HepG2 (cell line): ENCODE results near the gene FAM20A. TPM values are rescaled to one million over a fixed set of nuclear protein-coding genes. Genes with fewer than 3 reads are reported as not detected.

Source experiments
- DNMT1 ChIP-seq: sonication (generic); formaldehyde crosslinking; IDR thresholded peaks from 2 replicates; pipeline ENCODE4 v1.5.1; 2020; ENCODE audit warnings: mild to moderate bottlenecking, missing genetic modification reagents
- GABPB1 ChIP-seq: IDR thresholded peaks from 2 replicates; pipeline ENCODE4 v1.6.1; 2016; ENCODE audit warnings: mild to moderate bottlenecking, missing genetic modification reagents, moderate library complexity, missing compliant biosample characterization
- GATAD2A ChIP-seq: IDR thresholded peaks from 2 replicates; pipeline ENCODE4 v1.6.1; 2016
- HMGA1 ChIP-seq: sonication (generic); formaldehyde crosslinking; conservative IDR thresholded peaks from 2 replicates; pipeline ENCODE4 v1.4.0; 2020; ENCODE audit warnings: missing genetic modification reagents
- HNF4A ChIP-seq: sonication (generic); formaldehyde crosslinking; IDR thresholded peaks from 2 replicates; pipeline ENCODE4 v1.4.0; 2020; ENCODE audit warnings: missing genetic modification reagents
- KAT8 ChIP-seq: IDR thresholded peaks from 2 replicates; pipeline ENCODE4 v1.6.1; 2016; ENCODE audit warnings: missing genetic modification reagents, missing compliant biosample characterization
- MYC ChIP-seq: sonication (generic); formaldehyde crosslinking; IDR thresholded peaks from 2 replicates; pipeline ENCODE4 v1.9.0; 2021; ENCODE audit warnings: missing genetic modification reagents, borderline replicate concordance
- NCOR1 ChIP-seq: fragments of 200-600 bp; sonication (generic); IDR thresholded peaks from 2 replicates; pipeline ENCODE4 v1.7.0; 2017; ENCODE audit warnings: antibody characterized with exemption, low read length, borderline replicate concordance
- NFKB2 ChIP-seq: sonication (generic); formaldehyde crosslinking; IDR thresholded peaks from 2 replicates; pipeline ENCODE4 v1.4.0; 2020; ENCODE audit warnings: missing genetic modification reagents, borderline replicate concordance
- NR2F1 ChIP-seq, 2 experiments: fragments of 450-650 bp in 1 of 2; formaldehyde crosslinking in 1 of 2; IDR thresholded peaks; 2 replicates each; pipeline versions ENCODE4 v1.5.0 to v1.6.1; 2016 to 2020; ENCODE audit warnings: mild to moderate bottlenecking in 1 of 2, missing compliant biosample characterization in 1 of 2, missing genetic modification reagents in 1 of 2, moderate library complexity in 1 of 2
- PHF21A ChIP-seq: sonication (generic); formaldehyde crosslinking; IDR thresholded peaks from 2 replicates; pipeline ENCODE4 v1.5.0; 2020; ENCODE audit warnings: mild to moderate bottlenecking, missing genetic modification reagents
- POGZ ChIP-seq: sonication (generic); formaldehyde crosslinking; IDR thresholded peaks from 2 replicates; pipeline ENCODE4 v1.4.0; 2020; ENCODE audit warnings: mild to moderate bottlenecking, missing genetic modification reagents
- RNF219 ChIP-seq: sonication (generic); formaldehyde crosslinking; IDR thresholded peaks from 2 replicates; pipeline ENCODE4 v1.5.0; 2020; ENCODE audit warnings: mild to moderate bottlenecking, missing genetic modification reagents
- TP53 ChIP-seq: sonication (generic); formaldehyde crosslinking; conservative IDR thresholded peaks from 2 replicates; pipeline ENCODE4 v1.4.0; 2020; ENCODE audit warnings: missing genetic modification reagents
- ZBTB33 ChIP-seq: sonication (generic); formaldehyde crosslinking; IDR thresholded peaks from 2 replicates; pipeline ENCODE4 v1.4.0; 2020; ENCODE audit warnings: missing genetic modification reagents
- ZBTB44 ChIP-seq: sonication (generic); formaldehyde crosslinking; IDR thresholded peaks from 2 replicates; pipeline ENCODE4 v1.4.0; 2020; ENCODE audit warnings: missing genetic modification reagents
- ZFP1 ChIP-seq: IDR thresholded peaks from 2 replicates; pipeline ENCODE4 v1.6.1; 2016
- ZFY ChIP-seq: sonication (generic); formaldehyde crosslinking; IDR thresholded peaks from 2 replicates; pipeline ENCODE4 v1.4.0; 2020; ENCODE audit warnings: missing genetic modification reagents
- ZMYM4 ChIP-seq: sonication (generic); formaldehyde crosslinking; IDR thresholded peaks from 2 replicates; pipeline ENCODE4 v1.8.1; 2023; ENCODE audit warnings: mild to moderate bottlenecking, missing genetic modification reagents
- ZNF205 ChIP-seq: IDR thresholded peaks from 2 replicates; pipeline ENCODE4 v1.6.1; 2018; ENCODE audit warnings: missing biosample characterization, missing genetic modification reagents
- ZNF329 ChIP-seq: sonication (generic); formaldehyde crosslinking; IDR thresholded peaks from 2 replicates; pipeline ENCODE4 v1.9.0; 2021; ENCODE audit warnings: low read depth, mild to moderate bottlenecking, missing genetic modification reagents
- ZNF616 ChIP-seq: sonication (generic); formaldehyde crosslinking; IDR thresholded peaks from 2 replicates; pipeline ENCODE4 v1.5.0; 2020; ENCODE audit warnings: low read depth, mild to moderate bottlenecking, missing genetic modification reagents
- ZNF776 ChIP-seq: sonication (generic); formaldehyde crosslinking; IDR thresholded peaks from 2 replicates; pipeline ENCODE4 v1.4.0; 2020; ENCODE audit warnings: mild to moderate bottlenecking, missing genetic modification reagents
- ZSCAN21 ChIP-seq: sonication (generic); formaldehyde crosslinking; IDR thresholded peaks from 2 replicates; pipeline ENCODE4 v1.8.0; 2022; ENCODE audit warnings: mild to moderate bottlenecking, missing genetic modification reagents, moderate library complexity, borderline replicate concordance
- ZSCAN22 ChIP-seq: sonication (generic); formaldehyde crosslinking; IDR thresholded peaks from 2 replicates; pipeline ENCODE4 v1.4.0; 2020; ENCODE audit warnings: mild to moderate bottlenecking, missing genetic modification reagents
- polyA plus RNA-seq, 8 experiments: library from polyadenylated mRNA; depleted of rRNA in 3 of 8; stranded (reverse) in 7 of 8; unstranded in 1 of 8; fragments of >200 nt; fragmentation: Illumina TruSeq in 4 of 8; extraction: Trizol in 4 of 8; gene quantifications; 2 replicates each; pipeline versions ENCODE4 v1.2.1 to v1.2.3, GENCODE V29; 2011 to 2016; ENCODE audit warnings: low read depth in 4 of 8, missing spikeins in 1 of 8, mixed read lengths in 1 of 8; ENCODE audit not compliant: insufficient read depth in 1 of 8
- total RNA-seq, 5 experiments: library from RNA; depleted of rRNA; stranded (reverse); fragments of >200 nt; fragmentation: Illumina TruSeq; extraction: Trizol; gene quantifications; 2 replicates each; pipeline ENCODE4 v1.2.3, GENCODE V29; 2016; ENCODE audit warnings: low read depth in 1 of 5

Gene FAM20A
- total and polyA plus RNA-seq, 2 of the 13 experiments (the other 11 are each of a cell fraction or from before 2014, with no cell fraction given) = 9.3 to 20.7 TPM

GRCh38 chr17:68595496-68595895 lies 5.7 kb downstream of the FAM20A start (continued):
- no peak for TF ChIP-seq ZFP1 (CRISPR knock-in tag)
- TF ChIP-seq NR2F1 (CRISPR knock-in tag; IDR thresholded peaks at IDR 0.05) = no peak
- no peak for TF ChIP-seq ZNF329 (CRISPR knock-in tag)
- TF ChIP-seq NFKB2 (CRISPR knock-in tag) = no peak
- TF ChIP-seq ZNF205 (CRISPR knock-in tag) = no peak
- TF ChIP-seq ZMYM4 (CRISPR knock-in tag) = peak; percentile 82
- no peak for TF ChIP-seq MYC (CRISPR knock-in tag)
- peak; percentile 96 for TF ChIP-seq ZBTB33 (CRISPR knock-in tag)
- no peak for TF ChIP-seq DNMT1 (CRISPR knock-in tag)
- peak; percentile 85 for TF ChIP-seq POGZ (CRISPR knock-in tag)
- TF ChIP-seq NCOR1 = no peak
- 0 out of 2 replicates have a peak, but pooled peaks have one; percentile 34 for TF ChIP-seq KAT8
- no peak for TF ChIP-seq ZSCAN22 (CRISPR knock-in tag)
- no peak for TF ChIP-seq PHF21A (CRISPR knock-in tag)
- no peak for TF ChIP-seq RNF219
- TF ChIP-seq ZBTB44 (CRISPR knock-in tag) = no peak
- no peak for TF ChIP-seq HMGA1 (CRISPR knock-in tag)
- TF ChIP-seq ZNF776 (CRISPR knock-in tag) = no peak
- no peak for TF ChIP-seq ZNF616
- no peak for TF ChIP-seq TP53 (CRISPR knock-in tag)
- 0 out of 2 replicates have a peak, but pooled peaks have one; percentile 23 for TF ChIP-seq ZFY (CRISPR knock-in tag)
- no peak for TF ChIP-seq ZSCAN21 (CRISPR knock-in tag)
- TF ChIP-seq GABPB1 (CRISPR knock-in tag) = peak; percentile 41; the same call in 1 of the 2 replicates
- 0 out of 2 replicates have a peak, but pooled peaks have one; percentile 33 for TF ChIP-seq GATAD2A (CRISPR knock-in tag)
- TF ChIP-seq HNF4A (CRISPR knock-in tag) = peak; percentile 59; the same call in 1 of the 2 replicates
